Thyroid gland (tissue), 4 donors: ENCODE results near the gene CLIP1.

Experiments
- POLR2A ChIP-seq, 2 donors: fragments of 450-650 bp; IDR thresholded peaks; one replicate each; pipeline ENCODE4 v1.6.1; 2017; ENCODE audit warnings: antibody characterized with exemption in 2 of 2, mild to moderate bottlenecking in 2 of 2, moderate library complexity in 1 of 2
- TF ChIP-seq, protein P1 (sequence below), 6 experiments: fragments of 200-600 bp in 3 of 6; fragments of 450-650 bp in 3 of 6; sonication (generic) in 3 of 6; IDR thresholded peaks; one replicate each; pipeline ENCODE4 v1.5.1; 2016 to 2019; ENCODE audit warnings: antibody characterized with exemption in 6 of 6, mild to moderate bottlenecking in 2 of 6, inconsistent platforms in 1 of 6, moderate library complexity in 1 of 6

- TF ChIP-seq POLR2A (IDR thresholded peaks at IDR 0.05) = no peak
- TF ChIP-seq, protein P1, sequence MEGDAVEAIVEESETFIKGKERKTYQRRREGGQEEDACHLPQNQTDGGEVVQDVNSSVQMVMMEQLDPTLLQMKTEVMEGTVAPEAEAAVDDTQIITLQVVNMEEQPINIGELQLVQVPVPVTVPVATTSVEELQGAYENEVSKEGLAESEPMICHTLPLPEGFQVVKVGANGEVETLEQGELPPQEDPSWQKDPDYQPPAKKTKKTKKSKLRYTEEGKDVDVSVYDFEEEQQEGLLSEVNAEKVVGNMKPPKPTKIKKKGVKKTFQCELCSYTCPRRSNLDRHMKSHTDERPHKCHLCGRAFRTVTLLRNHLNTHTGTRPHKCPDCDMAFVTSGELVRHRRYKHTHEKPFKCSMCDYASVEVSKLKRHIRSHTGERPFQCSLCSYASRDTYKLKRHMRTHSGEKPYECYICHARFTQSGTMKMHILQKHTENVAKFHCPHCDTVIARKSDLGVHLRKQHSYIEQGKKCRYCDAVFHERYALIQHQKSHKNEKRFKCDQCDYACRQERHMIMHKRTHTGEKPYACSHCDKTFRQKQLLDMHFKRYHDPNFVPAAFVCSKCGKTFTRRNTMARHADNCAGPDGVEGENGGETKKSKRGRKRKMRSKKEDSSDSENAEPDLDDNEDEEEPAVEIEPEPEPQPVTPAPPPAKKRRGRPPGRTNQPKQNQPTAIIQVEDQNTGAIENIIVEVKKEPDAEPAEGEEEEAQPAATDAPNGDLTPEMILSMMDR (IDR thresholded peaks at IDR 0.05) = no peak
Measured at GRCh38 chr12:122381021-122381420, 41.4 kb downstream of the CLIP1 start.
